Lower leg skin (tissue), 4 donors: ENCODE results near the gene GLIPR2. TPM values are rescaled to one million over a fixed set of nuclear protein-coding genes. Genes with fewer than 3 reads are reported as not detected.

Experiments
- DNase-seq, 2 donors: peaks; one replicate each; pipeline ENCODE4 v3.0.0-alpha.2; 2019; ENCODE audit warnings: low spot score in 2 of 2
- H3K4me3 ChIP-seq: fragments of 200-600 bp; sonication (generic); 2 replicates; pipeline ENCODE4 v1.5.1; 2017; ENCODE audit warnings: mild to moderate bottlenecking, low read depth; ENCODE audit not compliant: poor library complexity, severe bottlenecking
- CTCF ChIP-seq, 3 donors: fragments of 450-650 bp; IDR thresholded peaks; one replicate each; pipeline ENCODE4 v1.5.1; 2016; ENCODE audit warnings: antibody characterized with exemption in 3 of 3, mild to moderate bottlenecking in 3 of 3, moderate library complexity in 2 of 3
- POLR2A ChIP-seq, 2 donors: fragments of 450-650 bp; IDR thresholded peaks; one replicate each; pipeline ENCODE4 v1.6.1; 2016 to 2017; ENCODE audit warnings: antibody characterized with exemption in 2 of 2, mild to moderate bottlenecking in 1 of 2, moderate library complexity in 1 of 2
- WGBS, 2 donors: methylation state at CpG; one replicate each; pipeline ENCODE4 v1.1.5; 2018; 5-methylcytosine and 5-hydroxymethylcytosine counted together
- intact Hi-C: fragments of 100-400 bp; cut with DNase I; formaldehyde crosslinking; loops from one replicate; pipeline ENCODE4 v1.15.0; 2023; ENCODE audit warnings: low total_unique reads
- total RNA-seq, 4 donors: library from RNA; depleted of rRNA; stranded (reverse); fragments of >200 nt; gene quantifications; one replicate each; pipeline ENCODE4 v1.1.0, GENCODE V29; 2016

Gene GLIPR2
- total RNA-seq, 4 donors from 2014 or later = 5.2 to 10.1 (median 6.5) TPM

DNA sequence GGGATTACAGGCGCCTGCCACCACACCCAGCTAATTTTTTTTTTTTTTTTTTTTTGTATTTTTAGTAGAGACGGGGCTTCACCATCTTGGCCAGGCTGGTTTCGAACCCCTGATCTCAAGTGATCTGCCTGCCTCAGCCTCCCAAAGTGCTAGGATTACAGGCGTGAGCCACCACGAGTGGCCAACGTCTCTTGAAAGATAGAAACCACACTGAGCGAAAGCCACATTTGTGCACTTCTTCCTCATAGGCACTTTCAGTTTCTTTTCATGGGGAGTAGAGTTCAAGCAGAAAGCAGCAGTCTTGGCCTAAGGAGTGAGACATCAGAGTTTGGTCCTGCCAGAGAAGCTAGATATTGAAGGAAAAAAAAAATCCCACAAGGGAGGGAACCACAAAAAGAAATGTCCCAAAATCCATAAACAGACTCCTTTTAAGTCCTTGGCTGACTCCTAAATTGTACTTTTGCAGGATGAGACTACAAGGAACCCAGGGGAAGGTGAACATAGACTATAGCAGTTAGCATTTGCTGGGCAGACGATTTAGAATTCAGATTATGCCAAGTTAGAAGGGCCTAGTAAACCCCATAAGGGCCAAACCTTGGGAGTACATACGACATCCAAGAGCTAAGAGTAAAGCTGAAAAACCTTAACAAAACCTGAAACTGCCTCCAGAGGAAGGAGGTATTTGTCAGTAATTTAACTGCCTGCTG lies 43.9 kb upstream of the GLIPR2 start:
- DNase-seq = no peak
- TF ChIP-seq CTCF (IDR thresholded peaks at IDR 0.05) = no peak
- TF ChIP-seq POLR2A (IDR thresholded peaks at IDR 0.05) = no peak
- no peak overlapping the region for H3K4me3 ChIP-seq
- WGBS, 2 donors = 87 to 92% methylated on average over 9 of the region's 9 CpGs
- intact Hi-C loops = no loop called here

DNA sequence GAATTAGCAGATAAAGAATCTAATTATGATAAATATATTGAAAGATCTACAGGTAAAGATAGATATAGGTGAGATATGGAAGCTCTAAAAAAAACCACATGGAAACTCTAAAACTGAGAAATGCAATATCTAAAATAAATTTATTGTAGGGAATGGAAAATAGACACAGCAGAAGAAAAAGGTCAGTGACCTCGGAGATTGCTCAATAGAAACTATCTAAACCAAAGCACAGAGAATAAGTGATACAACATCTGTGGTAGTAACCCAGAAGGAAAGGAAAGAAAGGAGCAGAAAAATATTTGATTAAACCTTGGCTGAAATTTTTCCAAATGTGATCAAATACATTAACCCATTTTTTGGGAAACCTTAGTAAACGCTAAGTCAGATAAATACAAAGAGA lies 43.1 kb upstream of the GLIPR2 start:
- no peak overlapping the region for H3K4me3 ChIP-seq
- DNase-seq = no peak
- TF ChIP-seq POLR2A (IDR thresholded peaks at IDR 0.05) (no peak), CTCF (IDR thresholded peaks at IDR 0.05) (no peak)
- WGBS, 2 donors = 93 to 94% methylated on average over 2 of the region's 2 CpGs
- intact Hi-C loops = no loop called here

GRCh38 chr9:36099718-36100117 lies 36.8 kb upstream of the GLIPR2 start:
- 73 to 88% methylated on average over 1 of the region's 1 CpG for WGBS, 2 donors
- TF ChIP-seq POLR2A (IDR thresholded peaks at IDR 0.05) (no peak), CTCF (IDR thresholded peaks at IDR 0.05) (no peak)
- H3K4me3 ChIP-seq = no peak overlapping the region
- intact Hi-C loops = loop anchor here (10.0 kb wide), 1 partner anchor 65 kb away; the partner anchor contains the start of gene CCIN
- no peak for DNase-seq

DNA sequence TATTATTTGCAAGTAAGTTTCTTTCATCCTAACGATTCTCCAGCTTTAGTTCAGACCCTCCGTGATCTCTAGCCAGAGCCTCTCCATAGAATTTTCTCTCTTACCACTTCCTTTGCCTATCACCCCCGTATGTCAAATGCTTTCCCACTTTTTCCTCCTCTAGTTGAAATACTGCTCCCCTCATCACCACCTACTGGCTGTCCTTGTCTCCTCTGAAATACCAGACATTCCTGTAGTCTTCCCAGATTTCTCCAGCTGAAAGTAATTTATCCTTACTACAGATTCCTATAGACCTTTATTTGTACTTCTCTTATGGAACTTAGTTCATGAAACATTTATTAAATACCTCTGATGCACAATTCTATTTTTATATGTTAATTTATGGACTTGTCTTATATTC lies 36.0 kb upstream of the GLIPR2 start:
- DNase-seq = no peak
- no peak overlapping the region for H3K4me3 ChIP-seq
- WGBS, 2 donors = 72 to 74% methylated on average over 3 of the region's 3 CpGs
- intact Hi-C loops = loop anchor here (10.0 kb wide), 1 partner anchor 64 kb away; the partner anchor contains the start of gene CCIN
- TF ChIP-seq POLR2A (IDR thresholded peaks at IDR 0.05) (no peak), CTCF (IDR thresholded peaks at IDR 0.05) (no peak)

DNA sequence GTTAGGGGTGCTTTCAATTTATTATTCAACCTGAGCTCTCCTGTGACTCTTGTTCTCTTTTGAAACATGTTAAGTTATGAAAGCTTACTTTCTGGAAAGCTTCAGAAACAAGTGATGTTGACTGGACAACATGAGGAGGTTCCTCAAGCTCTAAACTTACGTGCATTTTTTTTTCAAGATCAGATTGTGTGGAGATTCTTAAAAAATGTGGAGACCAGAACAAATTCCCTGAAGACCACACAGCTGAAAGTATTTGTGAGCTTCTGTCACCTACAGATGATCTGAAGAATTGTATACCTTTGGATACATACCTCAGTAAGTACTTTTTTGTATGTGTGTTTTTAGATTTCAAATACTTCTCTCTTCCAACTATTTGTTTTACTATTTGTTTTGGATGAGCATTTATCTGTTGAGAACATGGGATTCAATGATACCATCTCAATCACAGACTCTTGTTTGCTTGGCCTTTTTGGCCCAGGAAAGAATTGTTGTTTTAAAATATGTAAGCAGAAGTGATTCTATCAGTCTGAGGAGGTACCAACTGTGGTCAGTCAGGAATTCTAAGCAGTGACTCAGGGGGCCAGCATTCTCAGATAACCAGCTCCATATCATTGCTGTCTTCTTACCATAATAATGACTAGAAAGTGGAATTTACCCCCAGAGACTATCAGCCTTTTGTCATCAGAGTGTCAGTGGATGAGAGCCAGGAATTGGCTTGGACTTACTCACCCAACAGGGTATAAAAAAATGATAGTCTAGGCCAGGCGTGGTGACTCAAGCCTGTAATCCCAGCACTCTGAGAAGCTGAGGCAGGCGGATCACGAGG lies 34.4 kb upstream of the GLIPR2 start:
- intact Hi-C loops = loop anchor here (10.0 kb wide), 1 partner anchor 63 kb away; the partner anchor contains the start of gene CCIN
- TF ChIP-seq CTCF (IDR thresholded peaks at IDR 0.05) (no peak), POLR2A (IDR thresholded peaks at IDR 0.05) (no peak)
- H3K4me3 ChIP-seq = no peak overlapping the region
- WGBS, 2 donors = 56 to 61% methylated on average over 4 of the region's 4 CpGs
- DNase-seq = peak in 1 of 2 donors; percentile 45
